PC-3 (cell line): ENCODE data around the gene FAM163B.

Source experiments
- EZH2 ChIP-seq: fragments of 300-600 bp; sonication (generic); IDR thresholded peaks from one replicate; pipeline ENCODE4 v1.6.1; 2017; ENCODE audit warnings: antibody characterized with exemption, mild to moderate bottlenecking, low read length; ENCODE audit not compliant: unreplicated experiment
- TF ChIP-seq, protein P1 (sequence below): fragments of 300-600 bp; sonication (generic); conservative IDR thresholded peaks from 2 replicates; pipeline ENCODE4 v1.5.1; 2017; ENCODE audit warnings: antibody characterized with exemption, low read depth, mild to moderate bottlenecking, low read length

- TF ChIP-seq, protein P1, sequence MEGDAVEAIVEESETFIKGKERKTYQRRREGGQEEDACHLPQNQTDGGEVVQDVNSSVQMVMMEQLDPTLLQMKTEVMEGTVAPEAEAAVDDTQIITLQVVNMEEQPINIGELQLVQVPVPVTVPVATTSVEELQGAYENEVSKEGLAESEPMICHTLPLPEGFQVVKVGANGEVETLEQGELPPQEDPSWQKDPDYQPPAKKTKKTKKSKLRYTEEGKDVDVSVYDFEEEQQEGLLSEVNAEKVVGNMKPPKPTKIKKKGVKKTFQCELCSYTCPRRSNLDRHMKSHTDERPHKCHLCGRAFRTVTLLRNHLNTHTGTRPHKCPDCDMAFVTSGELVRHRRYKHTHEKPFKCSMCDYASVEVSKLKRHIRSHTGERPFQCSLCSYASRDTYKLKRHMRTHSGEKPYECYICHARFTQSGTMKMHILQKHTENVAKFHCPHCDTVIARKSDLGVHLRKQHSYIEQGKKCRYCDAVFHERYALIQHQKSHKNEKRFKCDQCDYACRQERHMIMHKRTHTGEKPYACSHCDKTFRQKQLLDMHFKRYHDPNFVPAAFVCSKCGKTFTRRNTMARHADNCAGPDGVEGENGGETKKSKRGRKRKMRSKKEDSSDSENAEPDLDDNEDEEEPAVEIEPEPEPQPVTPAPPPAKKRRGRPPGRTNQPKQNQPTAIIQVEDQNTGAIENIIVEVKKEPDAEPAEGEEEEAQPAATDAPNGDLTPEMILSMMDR: no peak
- no peak for TF ChIP-seq EZH2
These were observed 9.6 kb downstream of the FAM163B start for GRCh38 chr9:133599470-133600173.
